HUES6 (cell line): ENCODE data around the gene DTNA.
"Not testable (repeated sequence)": the region's sequence is repeated elsewhere in the genome, so short reads cannot be mapped to it uniquely, and the experiment has no call there.

Source experiments
- H3K27ac ChIP-seq: 2 replicates; pipeline ENCODE4 v1.7.0; 2013; ENCODE audit warnings: low read depth, mild to moderate bottlenecking, low read length, inconsistent platforms
- H3K27me3 ChIP-seq: 2 replicates; pipeline ENCODE4 v1.6.1; 2013; ENCODE audit warnings: low read length; ENCODE audit not compliant: control insufficient read depth, insufficient read depth
- H3K36me3 ChIP-seq: 2 replicates; pipeline ENCODE4 v1.6.1; 2013; ENCODE audit warnings: low read length; ENCODE audit not compliant: control insufficient read depth, insufficient read depth
- H3K4me1 ChIP-seq: 2 replicates; pipeline ENCODE4 v1.6.1; 2013; ENCODE audit warnings: low read length; ENCODE audit not compliant: control insufficient read depth, insufficient read depth
- H3K4me3 ChIP-seq: 2 replicates; pipeline ENCODE4 v1.5.1; 2013; ENCODE audit warnings: low read depth, low read length
- H3K9ac ChIP-seq: one replicate; pipeline ENCODE4 v1.6.1; 2013; ENCODE audit warnings: mild to moderate bottlenecking, low read length
- H3K9me3 ChIP-seq: 2 replicates; pipeline ENCODE4 v1.6.1; 2013; ENCODE audit warnings: low read depth, low read length; ENCODE audit not compliant: control insufficient read depth, insufficient read depth

Gene DTNA

GRCh38 chr18:34697891-34698290 is 12.2 kb upstream of the DTNA start:
- Histone ChIP-seq H3K36me3 (no peaks in the 10 kb centered on the region; the same call in 1 of the 2 replicates), H3K9ac (no peak overlapping the region), H3K9me3 (peaks cover 6% of the 10 kb centered on the region; the same call in 1 of the 2 replicates), H3K4me3 (no peak overlapping the region), H3K4me1 (peaks cover 19% of the 10 kb centered on the region), H3K27ac (no peak overlapping the region), H3K27me3 (no peaks in the 10 kb centered on the region)

- Histone ChIP-seq H3K27me3 (no peaks in the 10 kb centered on the region), H3K9me3 (peaks cover 6% of the 10 kb centered on the region; the same call in 1 of the 2 replicates), H3K9ac (no peak overlapping the region), H3K4me3 (no peak overlapping the region), H3K36me3 (no peaks in the 10 kb centered on the region; the same call in 1 of the 2 replicates), H3K27ac (no peak overlapping the region), H3K4me1 (peaks cover 15% of the 10 kb centered on the region)
Measured at GRCh38 chr18:34701911-34702310, 8.2 kb upstream of the DTNA start.

GRCh38 chr18:34702814-34703213 is 7.3 kb upstream of the DTNA start:
- H3K4me1 ChIP-seq = peaks cover 17% of the 10 kb centered on the region
- H3K4me3 ChIP-seq = no peak overlapping the region
- no peak overlapping the region for H3K9ac ChIP-seq
- no peaks in the 10 kb centered on the region; the same call in 1 of the 2 replicates for H3K36me3 ChIP-seq
- no peak overlapping the region for H3K27ac ChIP-seq
- H3K9me3 ChIP-seq = peaks cover 5% of the 10 kb centered on the region; the same call in 1 of the 2 replicates
- H3K27me3 ChIP-seq = no peaks in the 10 kb centered on the region

GRCh38 chr18:34704074-34704473 is 6.0 kb upstream of the DTNA start:
- peaks cover 29% of the 10 kb centered on the region for H3K4me1 ChIP-seq
- no peak overlapping the region for H3K27ac ChIP-seq
- no peaks in the 10 kb centered on the region for H3K9me3 ChIP-seq
- H3K27me3 ChIP-seq = no peaks in the 10 kb centered on the region
- no peak overlapping the region for H3K9ac ChIP-seq
- H3K4me3 ChIP-seq = no peak overlapping the region
- no peaks in the 10 kb centered on the region for H3K36me3 ChIP-seq

GRCh38 chr18:34704823-34705222 is 5.3 kb upstream of the DTNA start:
- no peak overlapping the region for H3K27ac ChIP-seq
- no peaks in the 10 kb centered on the region for H3K36me3 ChIP-seq
- no peaks in the 10 kb centered on the region for H3K27me3 ChIP-seq
- H3K9ac ChIP-seq = no peak overlapping the region
- H3K9me3 ChIP-seq = no peaks in the 10 kb centered on the region
- peaks cover 36% of the 10 kb centered on the region for H3K4me1 ChIP-seq
- no peak overlapping the region for H3K4me3 ChIP-seq

- no peak overlapping the region for H3K4me3 ChIP-seq
Measured at GRCh38 chr18:34707670-34708069, 2.4 kb upstream of the DTNA start.

GRCh38 chr18:34709104-34709503 is 994 bp upstream of the DTNA start:
- Histone ChIP-seq H3K4me1 (peaks cover 38% of the 10 kb centered on the region), H3K9ac (peak overlapping the region; percentile 2)

More at GRCh38 chr18:34707670-34708069, 2.4 kb upstream of the DTNA start:
- H3K27me3 ChIP-seq = no peaks in the 10 kb centered on the region
- peak overlapping the region; percentile 49 for H3K27ac ChIP-seq
- H3K4me1 ChIP-seq = peaks cover 38% of the 10 kb centered on the region
- no peak overlapping the region for H3K9ac ChIP-seq
- H3K36me3 ChIP-seq = no peaks in the 10 kb centered on the region
- no peaks in the 10 kb centered on the region for H3K9me3 ChIP-seq

GRCh38 chr18:34710458-34710914 is 388 bp downstream of the DTNA start:
- no peak overlapping the region for H3K4me3 ChIP-seq

More at GRCh38 chr18:34709104-34709503, 994 bp upstream of the DTNA start:
- Histone ChIP-seq H3K9me3 (no peaks in the 10 kb centered on the region), H3K27me3 (no peaks in the 10 kb centered on the region), H3K4me3 (no peak overlapping the region), H3K27ac (no peak overlapping the region), H3K36me3 (no peaks in the 10 kb centered on the region)

GRCh38 chr18:34710934-34711333 is 836 bp downstream of the DTNA start:
- Histone ChIP-seq H3K9me3 (no peaks in the 10 kb centered on the region), H3K27ac (no peak overlapping the region), H3K36me3 (no peaks in the 10 kb centered on the region), H3K4me3 (no peak overlapping the region), H3K27me3 (no peaks in the 10 kb centered on the region), H3K9ac (no peak overlapping the region), H3K4me1 (peaks cover 38% of the 10 kb centered on the region)

More at GRCh38 chr18:34710458-34710914, 388 bp downstream of the DTNA start:
- Histone ChIP-seq H3K9me3 (no peaks in the 10 kb centered on the region), H3K27ac (no peak overlapping the region), H3K36me3 (no peaks in the 10 kb centered on the region), H3K4me1 (peaks cover 38% of the 10 kb centered on the region), H3K9ac (no peak overlapping the region), H3K27me3 (no peaks in the 10 kb centered on the region)

- H3K27ac ChIP-seq, H3K36me3 ChIP-seq, H3K9ac ChIP-seq, H3K27me3 ChIP-seq, H3K4me3 ChIP-seq, H3K9me3 ChIP-seq, H3K4me1 ChIP-seq: not testable (repeated sequence)
Measured at GRCh38 chr18:34716111-34716510, 6.0 kb downstream of the DTNA start.

GRCh38 chr18:34718610-34719009 is 8.5 kb downstream of the DTNA start:
- Histone ChIP-seq H3K9me3 (no peaks in the 10 kb centered on the region), H3K4me3 (no peak overlapping the region), H3K4me1 (no peaks in the 10 kb centered on the region), H3K27ac (no peak overlapping the region), H3K27me3 (no peaks in the 10 kb centered on the region), H3K9ac (no peak overlapping the region), H3K36me3 (no peaks in the 10 kb centered on the region)
